Naive B cell (primary cell): ENCODE data around the gene USP5. TPM values are rescaled to one million over a fixed set of nuclear protein-coding genes. Genes with fewer than 3 reads are reported as not detected.
"Not testable (repeated sequence)": the region's sequence is repeated elsewhere in the genome, so short reads cannot be mapped to it uniquely, and the experiment has no call there.

Experiments
- ATAC-seq, 2 donors: fragments of 150-1000 bp; cut with Tn5 transposase; 2 replicates each; pipeline ENCODE4 v1.10.0; 2021; ENCODE audit warnings: low read depth in 2 of 2, mild to moderate bottlenecking in 2 of 2, moderate library complexity in 2 of 2
- DNase-seq: peaks from one replicate; pipeline ENCODE4 v3.0.0; 2022
- H3K27ac Mint-ChIP-seq, 6 donors: one replicate each; pipeline ENCODE4 v1.8.0; 2020 to 2022; ENCODE audit warnings: mild to moderate bottlenecking in 6 of 6, mixed read lengths in 6 of 6, moderate library complexity in 5 of 6, inconsistent platforms in 2 of 6
- H3K27me3 Mint-ChIP-seq, 3 donors: one replicate each; pipeline ENCODE4 v1.8.0; 2021 to 2022; ENCODE audit warnings: mixed read lengths in 3 of 3, mild to moderate bottlenecking in 1 of 3
- H3K36me3 Mint-ChIP-seq, 2 donors: one replicate each; pipeline ENCODE4 v1.8.0; 2020 to 2022; ENCODE audit warnings: mixed read lengths in 2 of 2, inconsistent platforms in 1 of 2, mild to moderate bottlenecking in 1 of 2
- H3K4me1 Mint-ChIP-seq, 3 donors: one replicate each; pipeline ENCODE4 v1.8.0; 2020 to 2022; ENCODE audit warnings: mixed read lengths in 3 of 3, inconsistent platforms in 1 of 3, mild to moderate bottlenecking in 1 of 3, moderate library complexity in 1 of 3
- H3K4me3 Mint-ChIP-seq, 8 donors: one replicate each; pipeline ENCODE4 v1.8.0; 2020 to 2022; ENCODE audit warnings: mild to moderate bottlenecking in 8 of 8, mixed read lengths in 8 of 8, moderate library complexity in 8 of 8, inconsistent platforms in 2 of 8
- H3K9me3 Mint-ChIP-seq, 7 donors: one replicate each; pipeline ENCODE4 v1.8.0; 2020 to 2022; ENCODE audit warnings: mixed read lengths in 7 of 7, mild to moderate bottlenecking in 5 of 7, inconsistent platforms in 2 of 7, moderate library complexity in 1 of 7
- polyA plus RNA-seq, 6 donors: library from polyadenylated mRNA; unstranded; fragments of 300-500 nt; fragmentation: Illumina TruSeq; gene quantifications; one replicate each; pipeline ENCODE4 v1.2.3, GENCODE V29; 2021; ENCODE audit warnings: low read depth in 6 of 6

USP5 gene
- polyA plus RNA-seq, 6 donors from 2014 or later, result 28.5 to 45.1 (median 35.4) TPM

DNA sequence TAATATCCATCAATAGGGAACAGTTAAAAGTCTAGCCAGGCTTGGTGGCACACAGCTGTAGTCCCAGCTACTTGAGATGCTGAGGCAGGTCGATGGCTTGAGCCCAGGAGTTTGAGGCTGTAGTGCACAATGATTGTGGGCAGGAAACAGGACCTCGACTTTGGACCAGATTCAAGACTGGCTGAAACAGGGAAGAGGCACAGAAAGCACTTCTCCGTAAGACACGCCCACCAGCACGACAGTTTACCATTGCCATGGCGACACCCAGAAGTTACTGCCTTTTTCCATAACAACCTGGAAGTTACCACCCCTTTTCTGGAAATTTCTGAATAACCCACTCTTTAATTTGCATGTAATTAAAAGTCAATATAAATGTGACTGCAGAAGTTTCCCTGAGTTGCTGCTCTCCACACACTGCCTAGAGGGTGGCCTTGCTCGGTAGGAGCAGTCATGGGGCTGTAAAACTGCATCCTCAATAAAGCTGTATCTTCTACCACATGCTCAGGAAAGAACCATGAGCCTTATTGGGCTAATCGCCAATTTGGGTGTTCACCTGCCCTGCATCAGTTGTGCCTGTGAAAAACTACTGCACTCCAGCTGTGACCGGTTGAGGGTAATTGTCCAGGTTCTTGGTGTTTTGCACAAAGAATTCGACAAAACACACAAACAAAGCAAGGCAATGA, 48.0 kb downstream of the USP5 start:
- Mint-ChIP-seq H3K27me3 (no peaks in the 10 kb centered on the region), H3K36me3 (no peaks in the 10 kb centered on the region), H3K27ac (no peak overlapping the region), H3K9me3 (no peaks in the 10 kb centered on the region), H3K4me3 (peak overlapping the region in 1 of 8 donors; percentile 37), H3K4me1 (peaks cover 0 to 5% (median 0%) of the 10 kb centered on the region in 3 donors)
- no peak for ATAC-seq
- no peak for DNase-seq

DNA sequence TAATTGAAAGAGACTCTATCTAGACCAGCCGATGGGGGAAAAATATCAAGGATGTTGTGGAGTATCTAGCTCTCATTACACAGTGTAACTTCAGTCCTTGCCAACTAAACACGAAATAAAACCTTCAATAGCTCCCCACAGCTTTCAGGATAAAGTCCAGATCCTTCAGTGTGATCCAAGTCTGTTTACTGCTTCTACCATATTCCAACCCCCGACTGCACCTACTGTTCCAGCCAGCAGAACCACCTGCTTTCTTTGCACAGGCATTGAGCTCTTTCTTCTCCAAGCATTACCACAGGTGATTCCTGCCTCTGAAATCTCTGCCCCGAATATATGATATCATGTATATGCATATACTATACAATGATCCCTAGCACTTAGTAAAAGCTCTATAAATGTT, 50.5 kb downstream of the USP5 start:
- no peaks in the 10 kb centered on the region for H3K9me3 Mint-ChIP-seq
- ATAC-seq (no peak), DNase-seq (no peak)
- peak overlapping the region in 2 of 6 donors; percentile 5 to 35 for H3K27ac Mint-ChIP-seq
- H3K27me3 Mint-ChIP-seq, result no peaks in the 10 kb centered on the region
- H3K4me3 Mint-ChIP-seq, result peak overlapping the region in 1 of 8 donors; percentile 65
- H3K36me3 Mint-ChIP-seq, result no peaks in the 10 kb centered on the region
- peaks cover 0 to 5% (median 0%) of the 10 kb centered on the region in 3 donors for H3K4me1 Mint-ChIP-seq

DNA sequence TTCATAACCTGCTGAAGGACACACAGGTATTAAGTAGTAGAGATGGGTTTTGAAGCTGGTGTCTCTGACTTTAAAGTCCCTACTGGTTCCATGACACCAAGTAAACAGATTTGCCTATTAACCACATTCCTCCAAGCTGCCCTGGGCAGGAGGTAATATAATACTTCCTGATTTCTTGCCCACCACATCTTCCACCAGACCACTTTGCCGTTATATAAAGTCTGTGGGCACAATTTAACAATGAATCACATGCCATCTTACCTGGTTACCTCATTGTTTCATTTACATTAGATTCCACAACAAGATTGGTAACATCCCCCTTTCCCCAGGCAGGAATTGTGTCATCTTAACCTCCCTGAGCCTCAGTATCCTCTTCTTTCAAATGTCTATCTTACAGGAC, 51.8 kb downstream of the USP5 start:
- Mint-ChIP-seq H3K36me3 (no peaks in the 10 kb centered on the region), H3K27me3 (no peaks in the 10 kb centered on the region), H3K4me3 (peak overlapping the region in 1 of 8 donors; percentile 17), H3K9me3 (no peaks in the 10 kb centered on the region), H3K27ac (peak overlapping the region in 3 of 6 donors; percentile 32 to 44 (median 37)), H3K4me1 (peaks cover 0 to 5% (median 0%) of the 10 kb centered on the region in 3 donors)
- DNase-seq, result no peak
- no peak for ATAC-seq

DNA sequence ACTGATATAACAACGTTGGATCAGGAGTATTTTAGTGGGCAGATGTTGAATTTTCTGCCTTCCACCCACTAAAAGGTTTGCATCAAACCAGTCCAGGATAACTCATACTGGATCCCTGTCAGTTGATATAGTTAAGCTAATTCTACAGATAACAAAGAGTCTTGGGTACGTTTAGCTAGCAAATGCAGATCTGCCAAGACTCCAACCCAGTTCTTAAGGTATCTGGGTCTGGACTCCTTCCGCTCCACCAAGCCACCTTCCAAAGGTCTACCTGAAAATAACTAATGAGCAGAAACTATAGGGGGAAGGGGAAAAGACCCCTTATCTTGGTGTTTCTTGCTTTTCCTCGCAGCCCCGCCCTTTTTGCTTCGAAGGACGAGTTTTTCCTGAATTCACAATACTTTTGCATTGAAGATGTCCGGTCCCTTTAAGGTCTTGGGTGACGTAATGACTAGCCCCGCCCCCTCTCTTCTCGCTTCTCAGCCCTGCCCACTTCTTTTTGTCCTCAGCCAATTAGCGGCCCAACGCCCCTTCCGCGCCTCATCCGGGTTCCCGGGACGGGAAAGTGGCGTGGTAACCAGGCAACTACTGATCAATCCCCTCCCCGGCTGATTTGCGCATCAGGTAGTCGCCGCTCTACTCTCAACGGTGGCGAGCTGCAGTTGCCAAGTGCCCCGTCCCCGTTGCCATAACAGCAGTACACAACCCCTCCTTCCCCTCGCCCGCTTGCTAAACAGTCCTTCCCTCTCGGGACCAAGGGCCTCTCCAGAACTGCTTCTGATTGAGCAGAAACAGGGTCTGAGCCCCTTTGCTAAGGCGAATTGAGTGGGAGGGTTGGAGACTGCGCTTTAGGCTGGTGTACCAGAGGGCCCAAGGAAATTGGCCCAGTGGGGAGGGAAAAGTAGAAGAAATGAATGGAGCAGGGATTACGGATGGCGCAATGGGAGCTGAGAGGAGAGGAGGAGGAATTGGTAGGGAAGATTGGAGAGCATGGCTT, 52.6 kb downstream of the USP5 start, which contains the start of gene LRRC23:
Gene LRRC23 (plus strand): TSS at position 543 of the 997 bp plus-strand sequence. CDS start 812 bp downstream, outside the sequence.
- Mint-ChIP-seq H3K36me3 (no peaks in the 10 kb centered on the region), H3K9me3 (no peaks in the 10 kb centered on the region), H3K27me3 (no peaks in the 10 kb centered on the region), H3K27ac (peak within 1 kb of the TSS in 3 of 6 donors; percentile 32 to 44 (median 37)), H3K4me3 (peak within 1 kb of the TSS in 1 of 8 donors; percentile 17), H3K4me1 (peaks cover 0 to 1% (median 0%) of the 10 kb centered on the region in 3 donors)
- ATAC-seq (peak; percentile 91 to 95), DNase-seq (peak; percentile 97)

DNA sequence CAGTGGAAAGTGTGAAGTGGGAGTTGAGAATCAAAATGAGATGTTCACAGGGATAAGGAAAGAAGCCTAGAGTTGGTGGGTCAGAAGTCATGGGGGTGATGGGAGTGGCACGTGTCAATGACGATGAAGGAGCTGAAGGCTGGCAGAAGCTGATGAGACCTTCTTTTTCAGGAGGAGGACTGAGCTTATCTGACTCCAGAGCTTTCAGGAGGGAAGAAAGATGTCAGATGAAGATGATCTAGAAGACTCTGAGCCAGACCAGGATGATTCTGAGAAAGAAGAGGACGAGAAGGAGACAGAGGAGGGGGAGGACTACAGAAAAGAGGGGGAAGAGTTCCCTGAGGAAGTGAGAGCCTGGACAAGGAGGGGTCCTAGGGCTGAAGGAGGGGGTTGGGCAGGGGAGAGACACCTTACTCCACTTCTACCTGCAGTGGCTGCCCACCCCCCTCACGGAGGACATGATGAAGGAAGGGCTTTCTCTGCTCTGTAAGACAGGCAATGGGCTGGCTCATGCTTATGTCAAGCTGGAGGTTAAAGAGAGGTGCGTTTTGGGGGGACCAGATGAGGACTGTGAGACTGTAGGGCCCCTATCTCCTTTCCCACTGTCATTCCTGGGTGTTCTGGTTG, 53.6 kb downstream of the USP5 start:
- no peak overlapping the region for H3K27ac Mint-ChIP-seq
- DNase-seq (no peak), ATAC-seq (no peak)
- no peaks in the 10 kb centered on the region for H3K9me3 Mint-ChIP-seq
- H3K27me3 Mint-ChIP-seq, result no peaks in the 10 kb centered on the region
- H3K4me3 Mint-ChIP-seq, result no peak overlapping the region
- H3K36me3 Mint-ChIP-seq, result no peaks in the 10 kb centered on the region
- H3K4me1 Mint-ChIP-seq, result peaks cover 0 to 2% (median 0%) of the 10 kb centered on the region in 3 donors

DNA sequence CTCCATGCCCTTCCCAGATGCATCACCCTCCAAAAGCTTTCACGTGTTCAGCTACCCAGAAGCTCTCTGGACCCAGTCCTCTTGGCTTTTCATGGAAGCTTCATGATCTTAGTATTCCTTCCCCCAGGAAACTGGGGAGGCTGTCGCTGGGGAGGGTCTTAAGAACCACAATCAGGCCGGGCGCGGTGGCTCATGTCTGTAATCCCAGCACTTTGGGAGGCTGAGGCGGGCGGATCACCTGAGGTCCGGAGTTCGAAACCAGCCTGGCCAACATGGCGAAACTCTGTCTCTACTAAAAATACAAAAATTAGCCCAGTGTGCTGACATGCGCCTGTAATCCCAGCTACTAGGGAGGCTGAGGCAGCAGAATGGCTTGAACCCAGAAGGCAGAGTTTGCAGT, 56.2 kb downstream of the USP5 start:
- H3K27ac Mint-ChIP-seq, H3K4me1 Mint-ChIP-seq, H3K9me3 Mint-ChIP-seq, H3K4me3 Mint-ChIP-seq, H3K36me3 Mint-ChIP-seq, ATAC-seq, DNase-seq: not testable (repeated sequence)
- peaks cover 5 to 12% (median 8%) of the 10 kb centered on the region in 3 donors for H3K27me3 Mint-ChIP-seq

DNA sequence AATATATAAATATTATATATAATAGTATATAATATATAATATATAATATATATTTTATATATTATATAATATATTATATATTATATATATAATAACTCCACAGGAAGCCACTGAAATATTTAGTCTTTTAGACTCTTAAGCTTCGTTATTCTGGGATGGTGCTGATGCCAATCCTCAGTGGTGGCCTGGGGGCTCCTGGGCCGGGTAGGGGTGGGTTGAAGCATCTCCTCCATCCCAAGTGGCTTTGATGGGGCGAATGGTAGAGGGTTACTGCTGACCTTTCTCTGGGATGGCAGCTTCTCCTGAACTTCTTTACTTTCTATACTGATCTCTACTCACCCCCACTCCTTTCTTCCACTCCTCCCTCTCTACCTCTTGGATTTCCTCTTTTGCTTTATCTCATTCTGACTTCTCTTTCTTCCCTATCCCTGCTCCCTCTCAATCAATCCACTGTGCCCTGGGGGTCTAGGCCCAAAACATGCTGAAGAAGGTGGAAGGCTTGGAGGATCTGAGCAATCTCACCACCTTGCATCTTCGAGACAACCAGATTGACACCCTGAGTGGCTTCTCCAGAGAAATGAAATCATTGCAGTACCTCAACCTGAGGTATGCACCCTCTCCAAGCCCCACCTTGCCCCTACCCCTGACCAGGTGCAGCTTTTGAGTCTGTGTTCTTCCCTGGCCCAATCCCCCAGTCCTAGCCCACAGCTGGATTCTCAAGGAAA, 57.6 kb downstream of the USP5 start:
- no peak overlapping the region for H3K27ac Mint-ChIP-seq
- no peak for ATAC-seq
- H3K4me1 Mint-ChIP-seq, result peaks cover 2 to 14% (median 12%) of the 10 kb centered on the region in 3 donors
- DNase-seq, result no peak
- no peaks in the 10 kb centered on the region for H3K36me3 Mint-ChIP-seq
- H3K27me3 Mint-ChIP-seq, result peaks cover 6 to 17% (median 17%) of the 10 kb centered on the region in 3 donors
- H3K4me3 Mint-ChIP-seq, result peak overlapping the region in 1 of 8 donors; percentile 22
- H3K9me3 Mint-ChIP-seq, result no peaks in the 10 kb centered on the region

DNA sequence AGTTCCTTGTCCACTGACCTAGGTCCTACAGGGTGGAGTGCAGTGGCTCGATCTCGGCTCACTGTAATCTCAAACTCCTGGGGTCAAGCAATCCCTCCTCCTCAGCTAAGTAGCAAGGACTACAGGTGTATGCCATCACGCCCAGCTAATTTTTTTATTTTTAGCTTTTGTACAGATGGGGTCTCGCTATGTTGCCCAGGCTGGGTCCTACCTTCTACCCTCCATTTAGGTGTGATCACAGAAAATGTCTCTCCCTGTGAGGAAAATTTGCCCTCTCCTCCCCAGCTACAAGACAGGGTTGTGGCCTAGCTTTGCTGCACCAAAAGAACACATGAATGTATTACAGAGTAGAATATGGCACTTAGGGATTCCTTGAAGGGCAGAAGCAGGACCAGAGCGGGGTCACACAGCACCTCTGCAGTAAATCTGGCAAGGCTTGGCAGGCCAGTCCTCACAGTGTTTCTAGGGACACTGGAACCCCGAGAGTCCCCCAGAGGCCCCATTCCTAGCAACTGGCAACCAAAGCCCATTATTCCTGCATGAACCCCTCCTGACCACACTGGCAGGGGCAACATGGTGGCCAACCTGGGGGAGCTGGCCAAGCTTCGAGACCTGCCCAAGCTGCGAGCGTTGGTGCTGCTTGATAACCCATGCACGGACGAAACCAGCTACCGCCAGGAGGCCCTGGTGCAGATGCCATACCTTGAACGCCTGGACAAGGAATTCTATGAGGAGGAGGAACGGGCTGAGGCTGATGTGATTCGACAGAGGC, 60.4 kb downstream of the USP5 start:
- Mint-ChIP-seq H3K9me3 (no peaks in the 10 kb centered on the region), H3K4me1 (peaks cover 16 to 34% (median 25%) of the 10 kb centered on the region in 3 donors), H3K4me3 (peak overlapping the region in 6 of 8 donors; percentile 22 to 96 (median 71)), H3K36me3 (no peaks in the 10 kb centered on the region), H3K27me3 (peaks cover 6 to 24% (median 22%) of the 10 kb centered on the region in 3 donors), H3K27ac (peak overlapping the region in 2 of 6 donors; percentile 14 to 53)
- DNase-seq (no peak), ATAC-seq (no peak)

DNA sequence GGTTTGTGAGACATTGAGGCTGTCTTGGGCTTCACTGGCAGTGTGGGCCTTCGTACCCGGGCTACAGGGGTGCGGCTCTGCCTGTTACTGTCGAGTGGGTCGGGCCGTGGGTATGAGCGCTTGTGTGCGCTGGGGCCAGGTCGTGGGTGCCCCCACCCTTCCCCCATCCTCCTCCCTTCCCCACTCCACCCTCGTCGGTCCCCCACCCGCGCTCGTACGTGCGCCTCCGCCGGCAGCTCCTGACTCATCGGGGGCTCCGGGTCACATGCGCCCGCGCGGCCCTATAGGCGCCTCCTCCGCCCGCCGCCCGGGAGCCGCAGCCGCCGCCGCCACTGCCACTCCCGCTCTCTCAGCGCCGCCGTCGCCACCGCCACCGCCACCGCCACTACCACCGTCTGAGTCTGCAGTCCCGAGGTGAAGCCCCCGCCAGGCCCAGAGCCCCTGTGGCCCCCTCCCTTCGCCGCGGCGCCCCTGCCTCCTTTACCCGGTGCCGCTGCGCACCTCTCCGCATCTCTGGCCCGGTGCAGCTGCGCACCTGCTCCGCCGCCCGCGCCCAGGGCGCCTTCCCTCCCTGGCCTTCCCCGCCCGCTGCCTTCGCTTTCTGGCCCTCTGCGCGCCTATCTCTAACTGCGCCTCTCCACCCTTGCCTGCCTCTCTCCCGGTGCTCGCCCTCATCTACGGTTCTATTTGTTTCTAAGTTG, 62.4 kb downstream of the USP5 start, which contains the start of gene ENO2:
Gene ENO2 (plus strand): TSS at position 335 of the 701 bp plus-strand sequence. CDS start 1,253 bp downstream, outside the sequence.
- H3K4me1 Mint-ChIP-seq, result peaks cover 18 to 35% (median 25%) of the 10 kb centered on the region in 3 donors
- peak within 1 kb of the TSS; percentile 83 to 96 (median 93) for H3K4me3 Mint-ChIP-seq
- no peaks in the 10 kb centered on the region for H3K36me3 Mint-ChIP-seq

DNA sequence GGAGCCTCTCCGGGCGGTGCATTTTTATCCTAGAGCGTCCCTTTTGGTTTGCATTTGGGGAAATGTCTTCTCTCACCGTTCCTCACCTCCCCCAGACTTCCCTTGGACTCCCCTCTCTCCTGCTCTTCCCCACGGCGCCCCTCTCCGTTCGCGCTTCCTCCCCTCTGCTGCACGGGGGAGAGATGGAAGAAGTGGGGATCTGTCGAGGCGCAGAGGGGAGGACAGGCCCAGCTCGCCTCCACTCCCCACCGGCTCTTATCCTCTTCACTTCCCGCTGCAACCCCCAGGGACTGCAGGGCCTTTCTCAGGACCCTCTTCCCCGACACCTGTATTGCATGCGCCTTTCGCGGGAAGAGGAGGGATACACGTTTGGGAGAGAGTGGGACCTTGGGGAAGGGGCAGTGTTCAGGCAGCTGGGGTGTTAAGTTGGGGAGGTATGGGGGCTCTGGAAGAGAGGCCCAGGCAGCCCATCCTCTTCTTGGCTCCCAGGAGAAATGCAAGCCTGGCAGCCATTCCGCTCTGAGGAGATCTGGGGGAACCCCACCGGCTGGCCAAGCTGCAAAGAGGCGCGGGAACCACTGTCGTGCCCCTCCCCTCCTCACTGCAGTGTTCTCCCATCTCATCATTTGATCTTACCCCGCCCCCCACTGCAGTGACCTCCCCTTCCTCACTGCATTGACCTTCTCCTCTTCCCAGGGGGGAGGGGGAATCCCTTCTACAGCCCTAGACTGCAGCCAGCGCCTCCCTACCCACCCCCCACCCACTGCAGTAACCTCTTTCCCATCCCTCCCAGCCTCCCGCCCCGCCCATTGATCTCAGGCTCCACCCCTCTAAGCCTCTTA, 63.2 kb downstream of the USP5 start:
- Mint-ChIP-seq H3K27ac (peak overlapping the region in 3 of 6 donors; percentile 44 to 90 (median 82)), H3K27me3 (peaks cover 6 to 24% (median 22%) of the 10 kb centered on the region in 3 donors), H3K4me1 (peaks cover 22 to 42% (median 26%) of the 10 kb centered on the region in 3 donors), H3K4me3 (peak overlapping the region; percentile 83 to 96 (median 93)), H3K9me3 (no peaks in the 10 kb centered on the region), H3K36me3 (no peaks in the 10 kb centered on the region)
- ATAC-seq (peak in 1 of 2 donors; percentile 0), DNase-seq (no peak)

More for the DNA sequence above, 62.4 kb downstream of the USP5 start, which contains the start of gene ENO2:
- DNase-seq, result peak; percentile 58
- peak; percentile 88 to 90 for ATAC-seq
- Mint-ChIP-seq H3K9me3 (no peaks in the 10 kb centered on the region), H3K27me3 (peaks cover 6 to 24% (median 22%) of the 10 kb centered on the region in 3 donors), H3K27ac (peak within 1 kb of the TSS in 4 of 6 donors; percentile 5 to 90 (median 63))
